ENCODE data around the gene LIPN. TPM values are rescaled to one million over a fixed set of nuclear protein-coding genes. Genes with fewer than 3 reads are reported as not detected.

The LIPN gene
- total and polyA plus RNA-seq, 4 experiments from 2014 or later = 0.22 TPM; not detected in 3

GRCh38 chr10:88793712-88794299 is 34.0 kb downstream of the LIPN start:
- H3K27ac Mint-ChIP-seq = peak overlapping the region in 1 of 7 donors; percentile 89
- no peaks in the 10 kb centered on the region for H3K36me3 Mint-ChIP-seq
- DNase-seq = peak in 4 of 5 donors; percentile 15 to 41 (median 26)
- ChIA-PET CTCF (ENCODE audit: partially characterized antibody) (interaction anchor here (0.7 to 1.6 kb wide), 3 partner anchors 15 to 42 kb away, joined by 3 to 4 read pairs (median 3); no protein-coding TSS in a partner anchor), POLR2A (ENCODE audit: partially characterized antibody) (interaction anchor here (0.9 kb wide), 1 partner anchor 86 kb away, joined by 3 read pairs; the partner anchor contains the start of gene STAMBPL1)
- Histone ChIP-seq H3K27me3 (ENCODE audit: insufficient read depth, low read length) (no peaks in the 10 kb centered on the region), H3K4me3 (ENCODE audit: low read length in 2 of 2) (no peak overlapping the region), H3K4me1 (ENCODE audit: insufficient read depth, low read length) (peaks cover 10% of the 10 kb centered on the region), H3K36me3 (ENCODE audit: insufficient read depth, low read length) (no peaks in the 10 kb centered on the region), H3K9me3 (ENCODE audit: control insufficient read depth in 1 of 2, low read length in 2 of 2) (no peaks in the 10 kb centered on the region), H3K27ac (ENCODE audit: low read depth, low read length) (no peak overlapping the region)
- H3K27me3 Mint-ChIP-seq = no peaks in the 10 kb centered on the region
- intact Hi-C loops (cut with micrococcal nuclease) = no loop called here
- H3K4me3 Mint-ChIP-seq = peak overlapping the region in 3 of 8 donors; percentile 40 to 74 (median 57)
- H3K9me3 Mint-ChIP-seq = peaks cover 0 to 3% (median 0%) of the 10 kb centered on the region in 8 donors
- peaks cover 4 to 17% (median 11%) of the 10 kb centered on the region in 4 donors for H3K4me1 Mint-ChIP-seq

- peaks cover 10% of the 10 kb centered on the region for H3K4me1 ChIP-seq (ENCODE audit: insufficient read depth, low read length)
- no peaks in the 10 kb centered on the region for H3K36me3 ChIP-seq (ENCODE audit: insufficient read depth, low read length)
- H3K27ac ChIP-seq (ENCODE audit: low read depth, low read length) = no peak overlapping the region
- Mint-ChIP-seq H3K9me3 (peaks cover 0 to 1% (median 0%) of the 10 kb centered on the region in 8 donors), H3K4me3 (no peak overlapping the region), H3K27me3 (no peaks in the 10 kb centered on the region), H3K27ac (no peak overlapping the region), H3K36me3 (no peaks in the 10 kb centered on the region), H3K4me1 (peaks cover 4 to 17% (median 11%) of the 10 kb centered on the region in 4 donors)
- H3K27me3 ChIP-seq (ENCODE audit: insufficient read depth, low read length) = no peaks in the 10 kb centered on the region
- ChIA-PET CTCF (ENCODE audit: partially characterized antibody) (interaction anchor here (0.9 to 1.6 kb wide), 2 partner anchors 15 to 41 kb away, joined by 3 read pairs; no protein-coding TSS in a partner anchor), POLR2A (ENCODE audit: partially characterized antibody) (no interaction called here)
- intact Hi-C loops (cut with micrococcal nuclease) = no loop called here
- no peak overlapping the region for H3K4me3 ChIP-seq (ENCODE audit: low read length in 2 of 2)
- DNase-seq = no peak
- no peaks in the 10 kb centered on the region for H3K9me3 ChIP-seq (ENCODE audit: control insufficient read depth in 1 of 2, low read length in 2 of 2)
Measured at GRCh38 chr10:88794731-88795130, 34.9 kb downstream of the LIPN start.

- POLR2A ChIA-PET (ENCODE audit: partially characterized antibody) = interaction anchor here (0.8 kb wide), 1 partner anchor 80 kb away, joined by 3 read pairs; the partner anchor contains the start of gene STAMBPL1
- intact Hi-C loops (cut with micrococcal nuclease) = no loop called here
- CTCF ChIA-PET (ENCODE audit: partially characterized antibody) = interaction anchor here (1.0 to 5.8 kb wide), 2 partner anchors 9 to 134 kb away, joined by 3 to 29 read pairs; no protein-coding TSS in a partner anchor
- DNase-seq = no peak
- Histone ChIP-seq H3K9me3 (ENCODE audit: control insufficient read depth in 1 of 2, low read length in 2 of 2) (no peaks in the 10 kb centered on the region), H3K27me3 (ENCODE audit: insufficient read depth, low read length) (no peaks in the 10 kb centered on the region), H3K27ac (ENCODE audit: low read depth, low read length) (no peak overlapping the region), H3K4me1 (ENCODE audit: insufficient read depth, low read length) (no peaks in the 10 kb centered on the region), H3K4me3 (ENCODE audit: low read length in 2 of 2) (no peak overlapping the region), H3K36me3 (ENCODE audit: insufficient read depth, low read length) (no peaks in the 10 kb centered on the region)
- Mint-ChIP-seq H3K4me3 (no peak overlapping the region), H3K27ac (no peak overlapping the region), H3K4me1 (no peaks in the 10 kb centered on the region), H3K36me3 (no peaks in the 10 kb centered on the region), H3K27me3 (no peaks in the 10 kb centered on the region), H3K9me3 (peaks cover 0 to 3% (median 0%) of the 10 kb centered on the region in 8 donors)
Measured at GRCh38 chr10:88800152-88801125, 40.6 kb downstream of the LIPN start.

GRCh38 chr10:88802523-88803285 is 42.9 kb downstream of the LIPN start, which contains the start of gene LIPM:
LIPM (plus strand) TSS chr10:88802730; CDS start chr10:88802897, 167 bp downstream.
- intact Hi-C loops (cut with micrococcal nuclease) = no loop called here

GRCh38 chr10:88803641-88804040 is 43.8 kb downstream of the LIPN start:
- H3K27ac Mint-ChIP-seq = no peak overlapping the region
- CTCF ChIA-PET (ENCODE audit: partially characterized antibody) = interaction anchor here (1.4 to 8.3 kb wide), 3 partner anchors 9 to 116 kb away, joined by 4 to 51 read pairs (median 4); no protein-coding TSS in a partner anchor

More at GRCh38 chr10:88802523-88803285, 42.9 kb downstream of the LIPN start, which contains the start of gene LIPM:
- no peak within 1 kb of the TSS for H3K4me3 ChIP-seq (ENCODE audit: low read length in 2 of 2)
- no peak for DNase-seq
- peaks cover 0 to 3% (median 0%) of the 10 kb centered on the region in 8 donors for H3K9me3 Mint-ChIP-seq
- H3K4me3 Mint-ChIP-seq = no peak within 1 kb of the TSS
- ChIA-PET POLR2A (ENCODE audit: partially characterized antibody) (no interaction called here), CTCF (ENCODE audit: partially characterized antibody) (interaction anchor here (1.4 kb wide), 1 partner anchor 33 kb away, joined by 4 read pairs; no protein-coding TSS in a partner anchor)
- H3K4me1 ChIP-seq (ENCODE audit: insufficient read depth, low read length) = no peaks in the 10 kb centered on the region
- H3K36me3 Mint-ChIP-seq = no peaks in the 10 kb centered on the region
- H3K27ac ChIP-seq (ENCODE audit: low read depth, low read length) = no peak within 1 kb of the TSS
- no peaks in the 10 kb centered on the region for H3K36me3 ChIP-seq (ENCODE audit: insufficient read depth, low read length)
- no peaks in the 10 kb centered on the region for H3K9me3 ChIP-seq (ENCODE audit: control insufficient read depth in 1 of 2, low read length in 2 of 2)
- H3K27me3 Mint-ChIP-seq = no peaks in the 10 kb centered on the region
- no peaks in the 10 kb centered on the region for H3K27me3 ChIP-seq (ENCODE audit: insufficient read depth, low read length)
- H3K4me1 Mint-ChIP-seq = no peaks in the 10 kb centered on the region
- no peak within 1 kb of the TSS for H3K27ac Mint-ChIP-seq

GRCh38 chr10:88804083-88804812 is 44.4 kb downstream of the LIPN start:
- POLR2A ChIA-PET (ENCODE audit: partially characterized antibody) = no interaction called here
- CTCF ChIA-PET (ENCODE audit: partially characterized antibody) = interaction anchor here (0.6 to 9.2 kb wide), 7 partner anchors 9 to 425 kb away, joined by 3 to 146 read pairs (median 4); no protein-coding TSS in a partner anchor
- H3K4me1 Mint-ChIP-seq = no peaks in the 10 kb centered on the region
- Histone ChIP-seq H3K27me3 (ENCODE audit: insufficient read depth, low read length) (no peaks in the 10 kb centered on the region), H3K27ac (ENCODE audit: low read depth, low read length) (no peak overlapping the region), H3K4me1 (ENCODE audit: insufficient read depth, low read length) (no peaks in the 10 kb centered on the region), H3K9me3 (ENCODE audit: control insufficient read depth in 1 of 2, low read length in 2 of 2) (no peaks in the 10 kb centered on the region), H3K4me3 (ENCODE audit: low read length in 2 of 2) (no peak overlapping the region), H3K36me3 (ENCODE audit: insufficient read depth, low read length) (no peaks in the 10 kb centered on the region)
- H3K4me3 Mint-ChIP-seq = no peak overlapping the region
- DNase-seq = no peak
- intact Hi-C loops (cut with micrococcal nuclease) = no loop called here
- no peaks in the 10 kb centered on the region for H3K36me3 Mint-ChIP-seq
- H3K27me3 Mint-ChIP-seq = no peaks in the 10 kb centered on the region
- peaks cover 0 to 2% (median 0%) of the 10 kb centered on the region in 8 donors for H3K9me3 Mint-ChIP-seq
- peak overlapping the region in 1 of 7 donors; percentile 53 for H3K27ac Mint-ChIP-seq

More at GRCh38 chr10:88803641-88804040, 43.8 kb downstream of the LIPN start:
- no peaks in the 10 kb centered on the region for H3K4me1 Mint-ChIP-seq
- DNase-seq = no peak
- Histone ChIP-seq H3K27me3 (ENCODE audit: insufficient read depth, low read length) (no peaks in the 10 kb centered on the region), H3K9me3 (ENCODE audit: control insufficient read depth in 1 of 2, low read length in 2 of 2) (no peaks in the 10 kb centered on the region), H3K36me3 (ENCODE audit: insufficient read depth, low read length) (no peaks in the 10 kb centered on the region), H3K4me1 (ENCODE audit: insufficient read depth, low read length) (no peaks in the 10 kb centered on the region), H3K27ac (ENCODE audit: low read depth, low read length) (no peak overlapping the region), H3K4me3 (ENCODE audit: low read length in 2 of 2) (no peak overlapping the region)
- intact Hi-C loops (cut with micrococcal nuclease) = no loop called here
- H3K9me3 Mint-ChIP-seq = peaks cover 0 to 2% (median 0%) of the 10 kb centered on the region in 8 donors
- H3K27me3 Mint-ChIP-seq = no peaks in the 10 kb centered on the region
- H3K4me3 Mint-ChIP-seq = no peak overlapping the region
- no peaks in the 10 kb centered on the region for H3K36me3 Mint-ChIP-seq
- POLR2A ChIA-PET (ENCODE audit: partially characterized antibody) = no interaction called here

All from CD4-positive, alpha-beta memory T cell (primary cell).